Measurements from ENCODE around the gene MALL. TPM values are rescaled to one million over a fixed set of nuclear protein-coding genes. Genes with fewer than 3 reads are reported as not detected.
"Not testable (repeated sequence)": the region's sequence is repeated elsewhere in the genome, so short reads cannot be mapped to it uniquely, and the experiment has no call there.

MALL gene
- total and polyA plus RNA-seq, 10 of the 15 experiments (the other 5 are each of a cell fraction or from before 2014, with no cell fraction given) = 0.26 TPM; not detected in 9

DNA sequence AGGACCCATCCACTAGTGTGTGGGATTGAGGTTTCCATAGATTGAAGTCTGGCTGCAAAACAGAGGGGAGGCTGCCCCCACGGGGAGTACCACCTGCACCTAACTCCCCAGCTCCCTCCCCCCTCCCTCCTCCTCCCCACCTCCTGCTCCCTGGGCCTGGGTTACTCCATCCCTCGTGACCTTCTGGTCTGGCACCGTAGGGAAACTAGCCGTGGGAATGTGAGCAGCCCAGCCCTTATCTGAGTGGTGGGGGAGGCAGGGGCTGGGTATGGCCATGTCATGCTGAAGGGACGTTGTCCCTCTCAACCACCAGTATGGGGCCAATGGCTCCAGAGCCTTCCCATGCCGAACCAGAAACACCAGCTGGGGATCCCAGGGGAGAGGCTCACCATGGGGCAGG lies 80.2 kb downstream of the MALL start:
- RAD21 ChIA-PET (ENCODE audit: unreplicated experiment); CTCF ChIA-PET; H3K4me2 ChIP-seq (ENCODE audit: control insufficient read depth, insufficient read depth); POLR2A ChIA-PET; in situ Hi-C loops (cut with MboI); H3K4me3 ChIP-seq; H3K27ac ChIP-seq (ENCODE audit: control insufficient read depth, insufficient read depth); H3K4me1 ChIP-seq (ENCODE audit: control insufficient read depth, insufficient read depth, low read length); H3K79me2 ChIP-seq (ENCODE audit: control insufficient read depth, insufficient read depth, low read length); H3K9me3 ChIP-seq (replicated peaks; ENCODE audit: control insufficient read depth, insufficient read depth, low read length); BruUV-seq (replicated peaks); H4K20me1 ChIP-seq (ENCODE audit: control insufficient read depth, insufficient read depth); DNase-seq (ENCODE audit: low read depth, low spot score); H3K36me3 ChIP-seq (ENCODE audit: control insufficient read depth in 2 of 2, insufficient read depth in 2 of 2, low read length in 1 of 2); FAIRE-seq; intact Hi-C loops (cut with micrococcal nuclease; ENCODE audit: unreplicated experiment); H3K27me3 ChIP-seq (replicated peaks in 1 of 2; ENCODE audit: control insufficient read depth in 2 of 2, insufficient read depth in 2 of 2, low read length in 1 of 2); ATAC-seq; H3K9ac ChIP-seq (ENCODE audit: control insufficient read depth, insufficient read depth, low read length); SMC1A ChIA-PET (ENCODE audit: uncharacterized antibody, unreplicated experiment); H2AFZ ChIP-seq (ENCODE audit: control insufficient read depth, low read depth, low read length): not testable (repeated sequence)
- WGBS (ENCODE audit: insufficient coverage, insufficient replicate concordance, low lambda C conversion rate, missing lambda C conversion rate) = no CpG with 5 or more reads among the region's 6 CpGs

DNA sequence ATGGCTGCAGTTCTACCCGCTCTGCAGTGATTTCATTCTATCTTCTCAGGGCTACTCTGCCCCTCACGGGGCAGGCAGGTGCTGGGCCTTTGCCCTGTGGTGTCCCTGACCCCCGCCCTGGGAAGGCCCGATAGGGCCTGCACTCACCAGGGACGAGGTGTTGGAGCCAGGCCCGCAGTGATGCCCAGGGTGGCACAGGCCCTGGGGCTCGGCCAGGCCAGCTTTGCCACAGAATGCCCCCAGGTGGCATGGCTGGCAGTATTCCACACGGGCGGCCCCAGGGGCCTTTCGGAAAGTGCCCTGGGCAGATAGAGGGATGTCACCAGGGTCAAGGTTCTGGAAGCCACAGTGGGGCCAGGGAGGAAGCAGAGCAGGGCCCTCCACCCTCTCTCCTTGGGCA lies 80.7 kb downstream of the MALL start:
- H3K4me3 ChIP-seq; SMC1A ChIA-PET (ENCODE audit: uncharacterized antibody, unreplicated experiment); FAIRE-seq; H3K4me2 ChIP-seq (ENCODE audit: control insufficient read depth, insufficient read depth); H3K36me3 ChIP-seq (ENCODE audit: control insufficient read depth in 2 of 2, insufficient read depth in 2 of 2, low read length in 1 of 2); H4K20me1 ChIP-seq (ENCODE audit: control insufficient read depth, insufficient read depth); H3K79me2 ChIP-seq (ENCODE audit: control insufficient read depth, insufficient read depth, low read length); H3K9ac ChIP-seq (ENCODE audit: control insufficient read depth, insufficient read depth, low read length); H3K27ac ChIP-seq (ENCODE audit: control insufficient read depth, insufficient read depth); RAD21 ChIA-PET (ENCODE audit: unreplicated experiment); ATAC-seq; CTCF ChIA-PET; BruUV-seq (replicated peaks); POLR2A ChIA-PET; DNase-seq (ENCODE audit: low read depth, low spot score); H3K4me1 ChIP-seq (ENCODE audit: control insufficient read depth, insufficient read depth, low read length); H3K9me3 ChIP-seq (replicated peaks; ENCODE audit: control insufficient read depth, insufficient read depth, low read length); H3K27me3 ChIP-seq (replicated peaks in 1 of 2; ENCODE audit: control insufficient read depth in 2 of 2, insufficient read depth in 2 of 2, low read length in 1 of 2); in situ Hi-C loops (cut with MboI); intact Hi-C loops (cut with micrococcal nuclease; ENCODE audit: unreplicated experiment); H2AFZ ChIP-seq (ENCODE audit: control insufficient read depth, low read depth, low read length): not testable (repeated sequence)
- 4% methylated on average over 9 of the region's 10 CpGs for WGBS (ENCODE audit: insufficient coverage, insufficient replicate concordance, low lambda C conversion rate, missing lambda C conversion rate)

Small RNA genes within 50 kb of the gene (microRNA-seq; reads per million reads assigned to microRNA genes)
- gene MIR4267 = not detected
- not detected for gene MIR4436B1

Small RNA genes within 50 kb of the gene (small RNA-seq; reads per million reads assigned to genes)
- gene MIR4267 (not detected), gene MIR4436B1 (not detected)

Other genes starting within 250 kb of the MALL start
- 0.34 and 2.5 TPM in 2 replicates for gene LIMS3, start 217.1 kb downstream of the MALL start, total RNA-seq (2014; rRNA removed)
- gene LIMS3, start 217.1 kb downstream of the MALL start, total RNA-seq (2014; rRNA removed; fragmentation: Illumina TruSeq; extraction: Trizol) = 1.1 and 1.9 TPM in 2 replicates
- 0.61 and 0.69 TPM in 2 replicates for gene LIMS3, start 217.1 kb downstream of the MALL start, total RNA-seq (2021)
- 0.11 TPM in 1 of 2 replicates, not detected in the other for gene LIMS3, start 217.1 kb downstream of the MALL start, polyA plus RNA-seq (2011; rRNA removed)
- 0.94 and 1.5 TPM in 2 replicates for gene LIMS3, start 217.1 kb downstream of the MALL start, polyA plus RNA-seq (2014; fragmentation: Illumina TruSeq; extraction: Trizol)
- 1 to 10 TPM in 1 of 2 experiments, under 1 TPM in 1; 0.84 to 1.6 TPM for gene LIMS3, start 217.1 kb downstream of the MALL start, polyA plus RNA-seq (2014; fragmentation: Nextera tagmentation; extraction: Ambion mirVana)
- 0.41 TPM in 1 of 2 replicates, not detected in the other for gene LIMS3, start 217.1 kb downstream of the MALL start, polyA plus RNA-seq (2014; rRNA removed)
- under 1 TPM; 0.11 to 0.40 TPM for gene LIMS3, start 217.1 kb downstream of the MALL start, polyA plus RNA-seq (2016; fragmentation: Nextera tagmentation; extraction: Ambion mirVana)
- 0.11 and 0.96 TPM in 2 replicates for gene NPHP1, start 89.2 kb upstream of the MALL start, total RNA-seq (2014; rRNA removed)
- gene NPHP1, start 89.2 kb upstream of the MALL start, total RNA-seq (2014; rRNA removed; fragmentation: Illumina TruSeq; extraction: Trizol) = 0.85 and 1.2 TPM in 2 replicates
- gene NPHP1, start 89.2 kb upstream of the MALL start, total RNA-seq (2021) = 0.23 and 0.98 TPM in 2 replicates
- gene NPHP1, start 89.2 kb upstream of the MALL start, polyA plus RNA-seq (2011; rRNA removed) = 1.4 and 1.6 TPM in 2 replicates
- 0.41 and 0.43 TPM in 2 replicates for gene NPHP1, start 89.2 kb upstream of the MALL start, polyA plus RNA-seq (2014; fragmentation: Illumina TruSeq; extraction: Trizol)
- 1 to 10 TPM; 2.7 to 3.3 TPM for gene NPHP1, start 89.2 kb upstream of the MALL start, polyA plus RNA-seq (2014; fragmentation: Nextera tagmentation; extraction: Ambion mirVana)
- gene NPHP1, start 89.2 kb upstream of the MALL start, polyA plus RNA-seq (2014; rRNA removed) = 0.49 and 0.55 TPM in 2 replicates
- gene NPHP1, start 89.2 kb upstream of the MALL start, polyA plus RNA-seq (2016; fragmentation: Nextera tagmentation; extraction: Ambion mirVana) = 1 to 10 TPM; 2.0 to 3.5 TPM
- gene MTLN, start 96.7 kb upstream of the MALL start, total RNA-seq (2014; rRNA removed) = 79.0 and 105 TPM in 2 replicates
- 24.7 and 26.7 TPM in 2 replicates for gene MTLN, start 96.7 kb upstream of the MALL start, total RNA-seq (2014; rRNA removed; fragmentation: Illumina TruSeq; extraction: Trizol)
- gene MTLN, start 96.7 kb upstream of the MALL start, total RNA-seq (2021) = 54.1 and 54.9 TPM in 2 replicates
- gene MTLN, start 96.7 kb upstream of the MALL start, polyA plus RNA-seq (2011; rRNA removed) = 6.6 and 20.9 TPM in 2 replicates
- gene MTLN, start 96.7 kb upstream of the MALL start, polyA plus RNA-seq (2014; fragmentation: Illumina TruSeq; extraction: Trizol) = 6.6 TPM in 1 of 2 replicates, not detected in the other
- gene MTLN, start 96.7 kb upstream of the MALL start, polyA plus RNA-seq (2014; fragmentation: Nextera tagmentation; extraction: Ambion mirVana) = 10 to 100 TPM; 36.9 to 66.7 TPM
- 140 and 147 TPM in 2 replicates for gene MTLN, start 96.7 kb upstream of the MALL start, polyA plus RNA-seq (2014; rRNA removed)
- 100 to 1,000 TPM; 108 to 122 TPM for gene MTLN, start 96.7 kb upstream of the MALL start, polyA plus RNA-seq (2016; fragmentation: Nextera tagmentation; extraction: Ambion mirVana)